OCI-LY7 (cell line): ENCODE results near the gene KLHL3. TPM values are rescaled to one million over a fixed set of nuclear protein-coding genes. Genes with fewer than 3 reads are reported as not detected.

Experiments
- BruUV-seq: library from RNA; stranded (reverse); fragments of 400-500 nt; replicated peaks from 2 replicates; lab custom pipeline; 2021; lab: Mats Ljungman, UMichigan
- CTCF ChIA-PET: fragments of 300-600 bp; sonication (Branson Sonifier 250); formaldehyde crosslinking; loops from one replicate; lab custom pipeline; 2022; ENCODE audit warnings: antibody characterized with exemption; ENCODE audit not compliant: unreplicated experiment; lab: Charles Lee
- POLR2A ChIA-PET: fragments of 300-600 bp; sonication (Branson Sonifier 250); formaldehyde crosslinking; loops from one replicate; lab custom pipeline; 2022; ENCODE audit warnings: antibody characterized with exemption; lab: Charles Lee
- DNase-seq: peaks from one replicate; pipeline ENCODE4 v3.0.0-alpha.2; 2015; ENCODE audit warnings: low spot score
- H2AFZ ChIP-seq: fragments of 200-600 bp; sonication (generic), shearing (Covaris generic); 2 replicates; pipeline ENCODE4 v1.6.1; 2014; ENCODE audit warnings: mild to moderate bottlenecking, antibody characterized with exemption, low read length, moderate library complexity
- H3K27ac ChIP-seq: fragments of 200-600 bp; sonication (generic); 2 replicates; pipeline ENCODE4 v1.5.1; 2014; ENCODE audit warnings: mixed run types, low read depth, mild to moderate bottlenecking, moderate library complexity, low read length, inconsistent platforms; ENCODE audit not compliant: poor library complexity, severe bottlenecking
- H3K36me3 ChIP-seq: fragments of 200-600 bp; sonication (generic); 2 replicates; pipeline ENCODE4 v1.6.1; 2014; ENCODE audit warnings: mild to moderate bottlenecking, antibody characterized with exemption, low read length, moderate library complexity, mixed read lengths; ENCODE audit not compliant: insufficient read depth
- H3K4me1 ChIP-seq: fragments of 200-600 bp; sonication (generic); 2 replicates; pipeline ENCODE4 v1.5.1; 2014; ENCODE audit warnings: mild to moderate bottlenecking, low read length; ENCODE audit not compliant: insufficient read depth, poor library complexity, severe bottlenecking
- H3K4me2 ChIP-seq: fragments of 200-600 bp; sonication (generic); 2 replicates; pipeline ENCODE4 v1.6.1; 2014; ENCODE audit warnings: mild to moderate bottlenecking, low read length
- H3K4me3 ChIP-seq: fragments of 200-600 bp; sonication (generic); 2 replicates; pipeline ENCODE4 v1.5.1; 2014; ENCODE audit warnings: mild to moderate bottlenecking, low read depth, low read length; ENCODE audit not compliant: poor library complexity, severe bottlenecking
- H3K79me2 ChIP-seq: fragments of 200-600 bp; sonication (generic); 2 replicates; pipeline ENCODE4 v1.6.1; 2016; ENCODE audit warnings: low read depth, mild to moderate bottlenecking, low read length, moderate library complexity, mixed read lengths; ENCODE audit not compliant: insufficient read depth
- H3K9me2 ChIP-seq: fragments of 200-600 bp; sonication (generic); 2 replicates; pipeline ENCODE4 v1.6.1; 2016; ENCODE audit warnings: mild to moderate bottlenecking, low read length, mixed read lengths; ENCODE audit not compliant: insufficient read depth
- H3K9me3 ChIP-seq: fragments of 200-600 bp; sonication (generic); 2 replicates; pipeline ENCODE4 v1.6.1; 2014; ENCODE audit warnings: mild to moderate bottlenecking, mixed run types, low read length, mixed read lengths
- H4K20me1 ChIP-seq: fragments of 200-600 bp; sonication (generic); 2 replicates; pipeline ENCODE4 v1.6.1; 2014; ENCODE audit warnings: mild to moderate bottlenecking, antibody characterized with exemption, low read length, moderate library complexity, mixed read lengths; ENCODE audit not compliant: insufficient read depth
- EZH2phosphoT487 ChIP-seq: fragments of 200-600 bp; sonication (generic); IDR thresholded peaks from 2 replicates; pipeline ENCODE4 v1.6.1; 2018; ENCODE audit warnings: low read depth, borderline replicate concordance, mild to moderate bottlenecking, mixed run types, antibody characterized with exemption, low read length, moderate library complexity, mixed read lengths
- intact Hi-C: fragments of 100-400 bp; cut with micrococcal nuclease; formaldehyde crosslinking; loops from one replicate; pipeline ENCODE4 v1.10.0; 2022; ENCODE audit not compliant: unreplicated experiment
- total RNA-seq, 2 experiments: library from RNA; depleted of rRNA in 1 of 2; stranded (reverse); fragments of >200 nt in 1 of 2; shearing (Covaris generic) in 1 of 2; gene quantifications; 2 replicates each; pipeline ENCODE4 v1.2.3, GENCODE V29; 2014 to 2022
- TF ChIP-seq, protein P1 (sequence below): fragments of 200-600 bp; sonication (generic); conservative IDR thresholded peaks from 2 replicates; pipeline ENCODE4 v1.5.1; 2014; ENCODE audit warnings: mild to moderate bottlenecking, antibody characterized with exemption, low read length, moderate library complexity, mixed read lengths

Gene KLHL3
- total RNA-seq, 2 experiments from 2014 or later, result 0.28 to 6.2 TPM

DNA sequence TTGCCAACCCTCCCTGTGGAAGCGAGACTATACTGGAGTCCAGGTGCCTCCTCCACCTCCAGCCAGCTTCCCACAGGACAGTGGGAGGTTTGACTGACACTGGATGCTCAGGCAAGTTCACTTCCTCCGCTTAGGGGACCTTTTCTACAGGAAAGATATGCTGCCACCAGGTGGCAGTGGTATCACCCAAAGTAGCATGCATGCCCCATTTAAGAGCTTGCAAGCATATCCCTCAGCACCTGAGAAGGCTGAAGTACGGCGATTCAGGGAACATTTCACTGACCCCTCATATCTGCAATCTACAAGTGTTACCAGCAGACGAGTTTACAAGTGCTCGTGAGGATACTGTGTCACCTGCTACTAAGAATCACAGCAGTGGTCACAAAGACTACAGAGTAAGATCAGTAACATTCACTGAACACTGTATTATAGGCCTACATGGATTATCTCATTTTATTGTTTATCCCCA, 75.5 kb downstream of the KLHL3 start:
- Histone ChIP-seq H3K36me3 (no peaks in the 10 kb centered on the region), H2AFZ (peak overlapping the region; percentile 39; the same call in 1 of the 2 replicates), H3K4me3 (no peak overlapping the region), H3K27ac (no peak overlapping the region), H3K4me1 (no peaks in the 10 kb centered on the region), H3K9me3 (no peaks in the 10 kb centered on the region), H4K20me1 (no peaks in the 10 kb centered on the region), H3K4me2 (no peak overlapping the region), H3K79me2 (no peaks in the 10 kb centered on the region), H3K9me2 (no peaks in the 10 kb centered on the region)
- ChIA-PET CTCF (interaction anchor here (0.6 to 1.0 kb wide), 3 partner anchors 31 to 82 kb away, joined by 3 to 4 read pairs (median 3); no protein-coding TSS in a partner anchor), POLR2A (interaction anchor here (1.0 to 1.4 kb wide), 2 partner anchors 17 to 82 kb away, joined by 3 to 6 read pairs; no protein-coding TSS in a partner anchor)
- peak; percentile 72 for DNase-seq
- intact Hi-C loops, result loop anchor here (1.0 kb wide), 1 partner anchor 82 kb away; no protein-coding TSS in a partner anchor
- BruUV-seq, result no TSS peak
- TF ChIP-seq, protein P1, sequence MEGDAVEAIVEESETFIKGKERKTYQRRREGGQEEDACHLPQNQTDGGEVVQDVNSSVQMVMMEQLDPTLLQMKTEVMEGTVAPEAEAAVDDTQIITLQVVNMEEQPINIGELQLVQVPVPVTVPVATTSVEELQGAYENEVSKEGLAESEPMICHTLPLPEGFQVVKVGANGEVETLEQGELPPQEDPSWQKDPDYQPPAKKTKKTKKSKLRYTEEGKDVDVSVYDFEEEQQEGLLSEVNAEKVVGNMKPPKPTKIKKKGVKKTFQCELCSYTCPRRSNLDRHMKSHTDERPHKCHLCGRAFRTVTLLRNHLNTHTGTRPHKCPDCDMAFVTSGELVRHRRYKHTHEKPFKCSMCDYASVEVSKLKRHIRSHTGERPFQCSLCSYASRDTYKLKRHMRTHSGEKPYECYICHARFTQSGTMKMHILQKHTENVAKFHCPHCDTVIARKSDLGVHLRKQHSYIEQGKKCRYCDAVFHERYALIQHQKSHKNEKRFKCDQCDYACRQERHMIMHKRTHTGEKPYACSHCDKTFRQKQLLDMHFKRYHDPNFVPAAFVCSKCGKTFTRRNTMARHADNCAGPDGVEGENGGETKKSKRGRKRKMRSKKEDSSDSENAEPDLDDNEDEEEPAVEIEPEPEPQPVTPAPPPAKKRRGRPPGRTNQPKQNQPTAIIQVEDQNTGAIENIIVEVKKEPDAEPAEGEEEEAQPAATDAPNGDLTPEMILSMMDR, result peak; percentile 89
- TF ChIP-seq EZH2phosphoT487, result no peak

DNA sequence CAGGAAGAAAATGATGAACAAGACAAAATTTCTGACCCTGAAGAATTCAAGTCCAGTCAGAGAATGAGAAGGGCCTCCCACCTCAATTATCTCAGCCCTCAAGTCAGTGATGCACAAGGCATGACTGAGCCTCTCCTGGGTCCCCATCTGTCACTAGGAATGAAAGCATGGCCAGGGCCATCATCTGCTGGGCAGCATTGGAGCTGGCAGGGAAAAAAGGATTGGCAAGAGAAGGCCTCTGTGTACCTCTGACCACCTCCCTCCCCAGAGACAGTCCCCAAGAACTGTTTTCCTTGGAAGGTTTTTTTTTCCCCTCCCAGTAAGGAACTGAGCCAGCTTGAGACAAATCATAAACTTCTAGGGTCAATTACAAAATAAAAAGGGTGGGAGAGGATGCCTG, 76.7 kb downstream of the KLHL3 start:
- Histone ChIP-seq H3K4me1 (no peaks in the 10 kb centered on the region), H2AFZ (no peak overlapping the region), H3K9me3 (no peaks in the 10 kb centered on the region), H3K36me3 (no peaks in the 10 kb centered on the region), H4K20me1 (no peaks in the 10 kb centered on the region), H3K4me2 (no peak overlapping the region), H3K9me2 (no peaks in the 10 kb centered on the region), H3K4me3 (no peak overlapping the region), H3K79me2 (no peaks in the 10 kb centered on the region), H3K27ac (no peak overlapping the region)
- intact Hi-C loops, result no loop called here
- TF ChIP-seq, protein P1, result no peak
- no peak for TF ChIP-seq EZH2phosphoT487
- no peak for DNase-seq
- no TSS peak for BruUV-seq
- ChIA-PET POLR2A (no interaction called here), CTCF (no interaction called here)

DNA sequence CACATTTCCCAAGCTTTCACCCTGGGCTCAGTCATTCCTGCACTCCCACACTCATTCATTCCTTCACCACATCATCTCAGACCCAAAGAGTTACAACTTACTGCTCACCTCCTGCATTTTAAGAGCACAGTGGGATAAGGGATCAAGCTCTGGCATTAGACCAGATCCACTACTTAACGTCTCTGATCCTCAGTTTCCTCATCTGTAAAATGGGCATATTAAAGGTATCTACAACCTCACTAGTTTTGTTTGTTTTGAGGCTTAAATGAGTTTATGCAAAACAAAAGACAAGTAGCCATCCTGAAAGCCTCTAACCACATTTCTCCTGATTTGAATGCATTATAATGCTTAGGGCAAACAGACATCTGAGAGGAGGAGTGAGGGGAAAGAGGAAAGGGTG, 77.6 kb downstream of the KLHL3 start:
- H4K20me1 ChIP-seq, result no peaks in the 10 kb centered on the region
- intact Hi-C loops, result no loop called here
- H3K9me3 ChIP-seq, result no peaks in the 10 kb centered on the region
- no peaks in the 10 kb centered on the region for H3K9me2 ChIP-seq
- H3K4me3 ChIP-seq, result no peak overlapping the region
- TF ChIP-seq, protein P1, result no peak
- no peak for TF ChIP-seq EZH2phosphoT487
- CTCF ChIA-PET, result no interaction called here
- H3K27ac ChIP-seq, result no peak overlapping the region
- no peak overlapping the region for H2AFZ ChIP-seq
- DNase-seq, result no peak
- H3K79me2 ChIP-seq, result no peaks in the 10 kb centered on the region
- H3K4me1 ChIP-seq, result no peaks in the 10 kb centered on the region
- no TSS peak for BruUV-seq
- no peak overlapping the region for H3K4me2 ChIP-seq
- H3K36me3 ChIP-seq, result no peaks in the 10 kb centered on the region
- POLR2A ChIA-PET, result no interaction called here
